Thyroid gland (tissue), 4 donors: Measurements from ENCODE around the gene GCK.

Experiments used
- CTCF ChIP-seq, 6 experiments: fragments of 200-600 bp in 3 of 6; fragments of 450-650 bp in 3 of 6; sonication (generic) in 3 of 6; IDR thresholded peaks; one replicate each; pipeline ENCODE4 v1.5.1; 2016 to 2019; ENCODE audit warnings: antibody characterized with exemption in 6 of 6, mild to moderate bottlenecking in 2 of 6, inconsistent platforms in 1 of 6, moderate library complexity in 1 of 6
- POLR2A ChIP-seq, 2 donors: fragments of 450-650 bp; IDR thresholded peaks; one replicate each; pipeline ENCODE4 v1.6.1; 2017; ENCODE audit warnings: antibody characterized with exemption in 2 of 2, mild to moderate bottlenecking in 2 of 2, moderate library complexity in 1 of 2

- TF ChIP-seq POLR2A (IDR thresholded peaks at IDR 0.05) = no peak
- no peak for TF ChIP-seq CTCF (IDR thresholded peaks at IDR 0.05)
Measured at GRCh38 chr7:44159824-44160630, 29.2 kb downstream of the GCK start.
